Fibroblast of skin of left biceps (primary cell): ENCODE data around the gene GPAT2.
"Not testable (repeated sequence)": the region's sequence is repeated elsewhere in the genome, so short reads cannot be mapped to it uniquely, and the experiment has no call there.

Experiments
- DNase-seq, 2 experiments: peaks; one replicate each; pipeline ENCODE4 v3.0.0-alpha.2; 2013; ENCODE audit warnings: low read depth in 2 of 2

GPAT2 gene

DNA sequence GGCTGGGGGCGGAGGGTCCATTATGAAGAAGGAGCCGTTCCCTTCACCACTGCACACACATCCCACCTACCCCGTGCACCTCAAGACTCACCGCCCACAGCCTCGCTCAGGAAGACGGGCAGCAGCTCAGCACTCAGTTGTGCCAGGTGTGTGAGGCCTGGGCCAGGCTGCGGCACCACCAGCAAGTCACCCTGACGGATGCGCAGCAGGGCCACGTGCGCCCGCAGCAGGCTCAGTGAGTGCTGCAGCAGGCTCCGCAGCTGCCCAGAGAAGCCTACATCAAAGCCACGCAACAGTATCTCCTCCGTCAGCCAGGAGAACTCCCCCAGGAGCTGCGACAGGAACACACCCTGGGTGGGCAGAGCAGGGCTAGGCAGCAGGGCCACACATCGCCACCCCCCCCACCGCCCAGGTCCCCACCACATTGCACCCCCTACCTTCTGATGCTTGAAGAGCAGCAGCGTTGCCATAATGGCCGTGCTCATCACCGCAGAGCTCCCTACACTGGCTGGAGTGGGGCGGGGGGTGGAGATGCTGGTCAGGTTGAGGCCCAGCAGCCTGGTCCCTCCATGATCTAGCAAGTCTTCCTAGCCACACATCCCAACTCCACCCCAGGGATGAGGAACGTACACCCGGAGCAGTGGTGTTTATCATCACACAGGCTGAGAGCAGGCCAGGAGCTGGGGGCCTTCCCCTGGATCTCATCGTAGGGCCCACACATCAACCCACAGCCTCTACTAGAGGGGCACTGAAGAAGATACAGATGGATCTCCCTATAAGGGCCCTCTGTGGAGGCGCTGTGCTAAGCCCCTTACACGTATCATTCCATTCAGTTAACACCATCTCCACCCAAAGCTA is 10.2 kb downstream of the GPAT2 start:
- no peak for DNase-seq

DNA sequence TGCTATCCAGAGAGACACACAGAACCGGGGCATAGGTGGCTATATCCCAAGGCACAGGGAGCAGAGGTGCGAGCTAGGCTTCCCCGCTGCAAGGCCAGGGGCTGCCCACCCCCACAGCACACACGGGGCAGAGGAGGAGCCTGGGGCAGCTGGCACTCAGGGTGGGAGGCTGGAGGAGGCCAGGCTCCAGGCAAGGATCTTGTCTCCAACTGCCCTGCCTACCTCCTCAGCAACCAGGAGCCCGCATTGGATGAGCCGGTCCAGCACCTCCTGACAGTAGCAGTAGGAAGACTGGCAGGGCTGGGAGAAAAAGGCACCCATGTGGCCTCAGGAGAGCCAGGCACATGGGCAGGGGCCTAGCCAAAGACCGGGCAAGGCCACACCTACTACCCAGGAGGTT is 11.0 kb downstream of the GPAT2 start:
- not testable (repeated sequence) for DNase-seq

DNA sequence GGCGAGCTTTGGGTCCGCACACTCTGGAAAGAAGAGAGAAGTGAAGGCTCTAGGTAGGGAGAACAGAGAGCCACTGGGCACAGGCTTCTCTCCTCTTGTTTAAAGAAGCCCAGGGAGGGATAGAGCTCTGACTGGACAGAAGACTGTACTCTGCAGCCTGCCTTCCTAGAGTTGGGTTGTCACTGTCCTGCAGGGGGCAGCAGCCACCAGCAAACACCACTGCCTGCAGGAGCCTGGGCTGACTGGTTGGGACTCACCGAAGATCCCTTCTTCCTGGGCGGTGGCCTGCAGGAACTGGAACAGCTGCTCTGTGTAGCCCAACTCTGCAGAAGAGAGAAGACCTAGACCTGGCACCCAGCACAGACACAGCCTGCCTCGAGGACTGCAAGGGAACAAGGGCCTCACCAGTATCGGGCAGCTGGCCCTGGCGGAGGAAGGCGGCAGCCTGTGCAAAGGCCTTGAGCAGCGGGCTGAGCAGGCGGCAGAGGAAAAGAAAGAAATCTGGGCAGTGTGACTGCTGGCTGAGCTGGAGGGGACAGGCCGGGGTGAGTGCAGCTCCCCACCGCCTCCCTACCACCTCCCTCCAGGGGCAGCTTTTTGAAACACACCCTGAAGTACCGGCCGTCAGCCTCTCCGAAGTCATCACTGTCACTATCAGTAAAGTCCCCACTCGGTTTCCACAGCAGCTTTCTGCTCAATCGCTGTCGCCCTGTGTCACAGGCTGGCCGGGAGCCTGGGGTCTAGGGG is 11.8 kb downstream of the GPAT2 start:
- DNase-seq = peak; percentile 9 to 19

DNA sequence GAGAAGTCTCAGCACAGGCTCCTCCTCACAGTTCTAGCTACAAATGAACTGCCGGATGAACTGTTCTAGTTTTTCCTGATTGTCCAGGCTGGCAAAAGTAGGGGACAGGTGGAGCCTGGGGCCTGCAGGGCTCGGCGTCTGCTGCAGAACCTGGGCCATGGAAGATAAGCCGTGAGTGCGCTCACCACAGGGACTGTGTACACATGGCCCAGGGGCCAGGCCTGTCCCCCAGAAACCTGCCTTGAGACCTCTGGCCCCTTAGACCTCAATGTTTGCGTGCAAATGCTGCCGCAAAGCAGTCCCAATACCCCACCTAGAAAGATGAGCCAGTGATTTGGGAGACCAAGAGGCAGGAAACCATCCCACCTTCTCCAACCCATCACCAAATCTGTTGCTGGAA is 12.6 kb downstream of the GPAT2 start:
- DNase-seq = not testable (repeated sequence)

DNA sequence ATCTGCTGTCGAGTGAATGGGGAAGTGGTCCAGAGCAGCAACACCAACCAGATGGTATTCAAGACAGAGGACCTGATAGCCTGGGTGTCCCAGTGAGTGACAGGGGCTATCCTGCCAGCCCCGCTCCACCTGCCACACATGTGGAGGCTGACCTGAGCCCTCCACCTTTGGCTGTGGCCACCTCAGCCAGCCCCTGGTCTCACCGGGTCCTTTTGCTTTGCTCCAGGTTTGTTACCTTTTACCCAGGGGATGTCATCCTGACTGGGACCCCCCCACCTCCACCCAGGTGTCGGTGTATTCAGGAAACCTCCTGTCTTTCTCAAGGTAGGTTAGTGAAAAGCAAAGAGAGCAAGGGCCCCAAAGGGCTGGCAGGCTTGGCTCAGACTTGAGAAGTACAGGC is 13.6 kb downstream of the GPAT2 start:
- not testable (repeated sequence) for DNase-seq

DNA sequence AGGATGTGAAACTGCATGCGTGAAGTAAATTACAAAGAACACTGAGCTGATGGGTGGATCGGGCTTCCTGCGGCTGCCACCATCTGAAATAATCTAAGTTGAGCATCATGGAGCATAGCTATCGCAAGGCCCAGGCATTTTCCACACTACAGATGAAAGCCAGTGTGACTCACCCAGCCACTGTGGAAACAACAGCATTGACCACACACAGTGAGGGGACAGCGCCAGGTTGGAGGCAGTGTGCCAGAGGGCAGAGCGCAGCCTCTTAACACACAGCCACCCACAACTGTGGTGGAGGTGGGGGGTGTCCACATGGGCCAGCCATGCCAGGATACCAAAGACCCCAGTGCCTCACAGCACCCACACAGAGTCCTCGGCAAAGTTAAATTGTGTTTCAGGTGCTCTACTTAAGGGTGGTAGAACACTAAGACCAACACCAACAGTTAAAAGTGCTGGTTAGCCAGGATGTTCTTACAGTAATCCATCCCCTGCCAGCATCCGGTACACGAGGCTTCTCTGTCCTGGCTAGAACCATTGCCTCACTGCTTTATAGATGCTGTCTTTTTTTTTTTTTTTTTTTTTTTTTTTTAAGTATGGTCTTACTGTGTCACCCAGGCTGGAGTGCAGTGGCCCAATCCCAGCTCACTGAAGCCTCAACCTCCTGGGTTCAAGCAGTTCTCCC is 14.7 kb downstream of the GPAT2 start:
- DNase-seq = not testable (repeated sequence)

DNA sequence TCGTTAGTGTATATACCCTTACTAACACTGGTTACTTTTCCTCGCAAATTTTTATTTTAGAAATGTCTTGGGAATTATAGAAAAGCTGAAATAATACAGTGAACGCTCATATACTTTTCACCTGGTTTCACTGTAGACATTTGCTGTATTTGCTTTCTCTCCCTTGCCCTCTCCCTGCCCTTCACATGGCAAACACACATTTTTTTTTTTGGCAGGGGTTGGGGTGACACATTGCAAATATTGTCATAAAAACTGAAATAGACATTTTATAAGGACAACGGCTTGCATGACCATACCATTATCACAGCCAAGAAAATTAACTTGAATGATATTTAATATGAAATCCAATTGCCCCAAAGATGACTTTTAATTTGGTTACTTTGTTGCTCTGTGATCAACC is 18.4 kb downstream of the GPAT2 start:
- DNase-seq = not testable (repeated sequence)

DNA sequence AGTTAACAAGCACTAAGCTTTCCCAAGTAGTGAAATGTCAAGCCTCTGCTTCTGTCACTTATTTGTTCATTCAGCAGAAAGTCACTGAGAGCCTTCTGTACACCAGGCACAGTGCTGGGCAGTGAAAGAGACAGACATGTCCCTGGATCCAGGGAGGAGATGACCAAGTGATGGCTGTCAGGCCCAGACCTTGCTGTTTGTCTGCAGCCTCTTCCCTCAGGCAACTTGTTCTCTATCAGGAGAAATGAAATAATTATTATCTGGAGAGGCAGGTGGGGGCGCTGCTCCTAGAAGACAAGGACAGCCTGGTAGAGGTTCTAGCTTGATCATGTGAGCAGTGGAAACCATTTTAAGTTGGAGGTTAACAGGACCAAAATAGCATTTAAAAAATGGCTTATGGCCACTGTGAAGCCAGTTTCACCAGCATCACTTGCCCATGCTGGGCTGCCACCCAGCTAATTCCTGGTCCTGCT is 21.9 kb downstream of the GPAT2 start:
- DNase-seq = not testable (repeated sequence)

DNA sequence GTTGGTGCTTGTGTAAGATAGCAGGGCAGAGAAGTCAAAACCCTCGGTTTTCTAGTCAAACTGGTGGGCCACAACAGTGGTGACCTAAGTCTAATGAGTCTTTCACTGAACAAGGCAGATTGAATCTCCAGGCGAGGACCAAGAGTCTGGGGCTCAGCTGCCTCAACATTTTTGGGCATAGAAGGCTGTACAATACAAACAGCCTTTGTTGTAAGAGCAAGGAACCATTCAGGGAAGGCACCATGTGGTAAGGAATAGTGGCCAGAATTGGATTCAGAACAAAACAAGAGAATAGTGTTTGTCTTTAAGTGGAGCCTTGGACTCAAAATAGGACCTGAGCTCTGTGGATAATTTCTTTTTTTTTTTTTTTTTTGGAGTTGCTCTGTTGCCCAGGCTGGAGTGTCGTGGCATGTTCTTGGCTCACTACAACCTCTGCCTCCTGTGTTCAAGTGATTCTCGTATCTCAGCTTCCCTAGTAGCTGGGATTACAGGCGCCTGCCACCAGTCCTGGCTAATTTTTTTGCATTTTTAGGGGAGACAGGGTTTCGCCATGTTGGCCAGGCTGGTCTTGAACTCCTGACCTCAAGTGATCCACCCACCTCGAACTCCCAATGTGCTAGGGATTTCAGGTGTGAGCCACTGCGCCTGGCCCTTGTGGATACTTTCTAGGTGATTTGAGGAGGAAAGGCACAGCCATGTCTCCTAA is 22.5 kb downstream of the GPAT2 start:
- DNase-seq = not testable (repeated sequence)

DNA sequence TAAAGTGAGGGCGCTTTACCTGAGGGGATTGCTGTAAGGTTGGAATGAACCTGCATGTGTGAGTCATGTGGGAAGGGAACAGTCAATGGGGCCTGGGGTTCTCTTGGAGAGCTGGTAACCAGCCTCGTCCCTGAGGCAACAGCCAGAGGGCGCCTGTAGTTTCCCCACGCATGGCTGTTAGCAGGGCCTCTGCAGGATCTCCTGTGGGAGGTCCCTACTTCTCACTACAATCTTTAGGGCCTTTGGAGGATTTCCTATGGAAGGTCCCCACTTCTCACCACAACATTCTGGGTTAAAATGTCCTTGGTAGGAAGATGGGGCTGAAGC is 23.6 kb downstream of the GPAT2 start:
- DNase-seq = not testable (repeated sequence)

DNA sequence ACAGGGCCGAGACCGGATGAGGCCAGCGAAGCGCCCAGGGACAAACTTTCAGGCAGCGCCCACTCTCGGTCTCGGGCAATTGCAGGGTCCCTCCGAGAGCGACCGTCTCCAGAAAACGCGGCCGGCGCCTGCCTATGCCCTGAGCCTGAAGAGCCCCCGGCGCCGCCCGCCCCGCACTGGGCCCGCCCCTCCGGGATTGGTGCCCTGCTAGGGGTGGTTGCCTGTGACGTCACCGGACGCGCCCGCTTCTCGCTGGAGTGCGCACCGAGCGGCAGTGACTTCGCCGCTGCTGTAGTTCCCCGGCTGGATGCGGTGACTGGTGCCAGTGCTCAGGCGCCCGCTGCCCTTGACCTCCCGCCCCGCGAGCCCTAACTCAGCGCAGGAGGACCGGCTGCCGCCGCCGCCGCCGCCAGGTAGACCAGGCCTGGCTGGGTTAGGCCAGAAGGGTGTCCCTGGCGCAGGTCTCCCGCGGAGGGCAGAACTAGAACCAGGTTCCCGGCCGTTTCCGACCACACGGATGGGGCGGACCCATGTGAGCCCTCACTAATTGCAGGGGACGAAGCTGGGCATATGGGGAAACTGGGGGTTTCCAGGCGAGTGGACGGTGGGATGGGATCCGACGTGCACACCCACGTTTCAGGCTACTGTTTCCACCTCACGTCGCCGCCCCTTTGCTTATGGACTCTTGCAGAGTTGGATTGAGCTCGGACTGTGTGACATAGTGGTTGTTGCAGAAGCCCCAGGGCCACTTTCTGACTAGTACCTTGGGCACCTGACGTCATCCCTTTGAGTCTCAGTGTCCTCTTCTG is 24.2 kb downstream of the GPAT2 start:
- DNase-seq = peak; percentile 43 to 58

DNA sequence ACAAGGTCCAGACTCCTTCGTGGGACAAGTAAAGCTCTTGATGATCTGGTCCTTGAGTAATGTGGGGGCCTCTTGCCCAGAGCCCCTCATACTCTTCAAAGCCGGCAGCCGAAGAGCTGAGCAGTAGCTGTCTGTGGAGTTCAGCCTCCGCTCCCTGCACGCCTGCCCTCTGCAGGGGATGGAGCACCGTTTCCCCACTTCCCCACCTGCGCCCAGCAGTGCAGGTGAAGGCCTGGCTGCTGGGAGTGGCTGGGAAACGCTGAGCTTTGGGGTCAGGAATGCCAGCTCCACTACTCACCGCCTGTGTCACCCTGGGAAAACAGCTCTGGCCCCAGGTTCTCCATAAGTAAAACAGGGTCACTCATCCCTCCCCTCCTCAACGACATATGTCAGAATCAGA is 24.9 kb downstream of the GPAT2 start:
- not testable (repeated sequence) for DNase-seq

DNA sequence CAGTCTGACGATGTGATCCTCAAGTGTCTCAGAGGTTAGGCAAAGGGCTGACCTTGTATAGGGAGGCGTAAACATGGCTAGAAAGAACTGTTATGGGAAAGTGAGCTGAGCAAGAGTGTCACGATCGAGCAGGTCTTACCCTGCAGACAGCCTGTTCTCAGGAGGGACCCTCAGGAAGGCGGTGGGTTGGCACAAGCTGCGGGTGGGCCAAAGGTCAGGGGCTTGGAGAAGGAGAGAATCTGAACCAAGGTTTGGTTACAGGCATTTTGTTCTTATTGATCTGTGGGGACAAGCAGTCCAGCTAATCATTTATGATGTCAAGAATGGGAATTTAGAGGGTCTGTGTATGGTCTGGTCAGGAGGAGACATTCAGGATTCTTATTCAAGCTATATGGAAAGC is 26.7 kb downstream of the GPAT2 start:
- not testable (repeated sequence) for DNase-seq

DNA sequence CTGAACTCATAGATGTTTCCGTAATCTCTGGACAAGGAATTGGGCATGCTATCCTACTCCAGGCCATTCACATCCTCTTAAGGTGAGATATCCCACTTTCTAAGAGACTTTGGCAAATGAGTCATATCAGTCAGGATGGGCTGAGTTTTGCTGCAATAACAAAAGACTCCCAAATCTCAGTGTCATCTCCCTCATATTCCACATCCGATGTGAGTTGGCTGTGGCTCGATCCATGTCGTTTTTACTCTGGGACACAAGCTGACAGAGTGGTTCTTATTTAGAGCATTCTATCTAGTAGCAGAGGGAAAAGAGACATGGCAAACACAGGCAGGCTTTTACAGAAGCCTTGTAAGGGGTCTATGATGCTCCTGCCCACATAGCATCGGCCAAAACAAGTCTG is 28.5 kb downstream of the GPAT2 start:
- DNase-seq = not testable (repeated sequence)

DNA sequence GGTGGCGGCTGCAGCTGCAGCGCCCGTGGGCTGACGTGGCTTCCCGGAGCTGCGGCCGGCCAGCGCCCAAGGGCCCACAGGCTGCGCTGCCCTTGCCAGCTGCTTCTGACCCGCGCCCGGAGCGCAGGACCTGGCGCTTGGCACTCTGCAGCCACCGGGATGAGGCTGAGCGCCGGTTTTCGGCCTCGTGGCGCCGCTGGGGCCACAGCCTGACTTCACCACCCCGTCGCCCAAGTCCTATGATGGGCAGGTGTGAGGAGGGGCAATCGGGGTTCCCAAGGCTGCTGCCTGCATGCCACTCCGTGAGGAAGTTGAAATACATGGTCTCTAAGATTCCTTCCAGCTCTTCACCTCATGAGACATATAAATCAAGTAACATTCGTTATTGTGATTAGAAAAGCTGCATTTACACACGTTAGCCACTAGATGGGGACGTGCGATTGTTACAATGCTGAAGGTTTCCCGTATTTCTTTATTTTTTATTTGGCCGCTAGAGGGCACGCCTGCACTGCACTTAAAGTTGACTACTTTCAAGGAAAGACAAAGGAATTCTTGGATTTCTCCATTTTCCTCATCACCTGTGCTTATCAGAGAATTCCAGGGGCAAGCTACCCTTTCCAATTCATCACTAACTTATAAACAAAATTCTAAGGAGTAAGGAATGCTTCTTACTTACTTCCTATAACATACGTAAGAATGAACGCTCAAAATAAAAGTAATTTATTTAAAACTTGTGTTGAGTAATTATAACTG is 42.0 kb downstream of the GPAT2 start:
- peak in 1 of 2 experiments; percentile 6 for DNase-seq

DNA sequence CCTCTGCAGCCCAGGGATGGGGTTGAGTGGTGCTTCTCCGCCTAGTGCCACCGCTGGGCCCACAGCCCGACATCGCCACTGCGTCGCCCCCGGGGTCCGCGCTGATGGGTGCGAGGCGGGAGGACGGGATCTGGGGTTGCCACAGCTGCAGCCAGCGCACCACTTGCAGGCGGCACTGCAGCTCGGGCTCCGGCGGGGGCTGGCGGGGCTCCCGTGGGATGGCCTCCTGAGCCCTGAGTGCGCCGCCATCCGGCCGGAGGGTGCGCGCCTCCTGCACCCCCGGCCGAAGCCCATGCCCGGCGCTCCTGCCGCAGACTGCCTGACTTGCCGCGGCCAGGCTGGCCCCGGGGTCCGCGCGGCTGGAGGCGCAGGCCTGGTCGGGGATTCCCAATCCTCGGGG is 42.6 kb downstream of the GPAT2 start:
- not testable (repeated sequence) for DNase-seq

DNA sequence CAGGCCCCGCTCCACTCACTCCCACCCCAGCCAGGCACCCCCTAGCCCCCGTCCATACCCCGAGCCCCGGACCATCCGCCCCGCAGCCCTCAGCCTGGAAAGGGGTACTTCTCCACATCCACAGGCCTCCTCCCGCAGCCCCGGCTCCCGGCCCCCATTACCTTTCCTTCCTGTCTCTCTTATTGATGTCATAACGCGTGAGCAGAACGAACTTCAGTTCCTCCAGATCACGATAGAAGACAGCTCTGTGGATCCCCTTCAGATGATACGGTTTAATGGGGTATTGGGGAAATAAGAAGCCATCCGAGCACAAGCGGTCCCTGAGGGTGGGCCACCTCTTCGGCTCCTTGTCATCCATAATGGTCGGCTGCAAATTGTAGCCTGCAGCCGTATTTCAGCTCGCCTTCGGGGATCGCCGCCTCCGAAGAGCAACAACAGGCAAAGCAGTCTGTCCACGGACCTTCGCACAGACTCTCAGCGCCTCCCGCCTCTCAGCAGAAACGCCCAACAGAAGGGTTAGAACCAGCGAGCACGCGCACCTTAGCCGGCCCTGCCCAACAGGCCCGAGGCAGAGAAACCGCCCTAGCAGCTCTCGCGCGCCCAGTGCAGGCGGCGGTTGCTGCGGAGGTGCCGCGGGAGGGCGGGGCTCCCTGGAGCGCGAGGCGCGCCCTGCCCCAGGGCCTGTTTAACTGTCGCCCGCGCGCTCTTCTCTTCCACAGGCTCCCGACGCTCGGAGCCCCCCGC is 43.2 kb downstream of the GPAT2 start, which contains the start of gene ANKRD36C:
ANKRD36C (minus strand) TSS at position 474 of the 744 bp plus-strand sequence; CDS start at position 358, 116 bp downstream.
- DNase-seq = not testable (repeated sequence)

DNA sequence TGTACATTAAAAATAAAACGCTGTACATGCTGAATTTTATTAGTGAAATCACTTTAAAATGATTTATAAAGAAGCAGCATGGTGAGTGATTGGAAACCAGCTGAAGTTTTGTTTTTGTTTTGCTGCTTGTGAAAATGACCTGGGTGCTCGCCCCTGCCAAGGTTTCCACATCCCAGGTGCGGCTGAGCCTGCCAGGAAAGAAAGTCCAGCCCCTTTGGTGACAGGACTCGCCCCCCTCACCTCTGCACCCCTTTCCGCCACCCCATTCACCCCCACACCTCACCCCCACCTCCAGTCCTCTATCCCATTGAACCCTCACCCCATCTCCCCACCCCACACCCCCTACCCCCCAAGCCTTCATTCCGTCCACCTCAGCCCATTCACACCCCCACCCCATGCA is 43.8 kb downstream of the GPAT2 start:
- DNase-seq = not testable (repeated sequence)
